Loucy (cell line): Measurements from ENCODE around the gene COL25A1.

Source experiments
- CTCF ChIP-seq: fragments of 200-600 bp; sonication (generic); conservative IDR thresholded peaks from 2 replicates; pipeline ENCODE4 v1.5.1; 2014; ENCODE audit warnings: mild to moderate bottlenecking, antibody characterized with exemption, low read length
- EZH2phosphoT487 ChIP-seq: fragments of 200-600 bp; IDR thresholded peaks from 2 replicates; pipeline ENCODE4 v1.6.1; 2018; ENCODE audit warnings: antibody characterized with exemption, mild to moderate bottlenecking, moderate library complexity, borderline replicate concordance

- no peak for TF ChIP-seq CTCF
- TF ChIP-seq EZH2phosphoT487, result no peak
These were observed 139.0 kb downstream of the COL25A1 start for GRCh38 chr4:109163493-109163892.
